ENCODE measurements around the gene UTP15. TPM values are rescaled to one million over a fixed set of nuclear protein-coding genes. Genes with fewer than 3 reads are reported as not detected.

The UTP15 gene
- polyA plus RNA-seq (2012; ENCODE audit: missing spikeins): 17.1 TPM

GRCh38 chr5:73565139-73565968 is at the start of gene UTP15, which contains the start of gene ANKRA2:
Gene UTP15, plus strand, starts transcription at chr5:73565743. Its CDS starts 1,602 bp downstream, at chr5:73567345.
Gene ANKRA2, minus strand, starts transcription at chr5:73565639. Its CDS starts 2,758 bp downstream, at chr5:73562881.
- DNase-seq (ENCODE audit: insufficient read length): peak; percentile 46
- peak; percentile 99 for FAIRE-seq
- TF ChIP-seq POLR2A (IDR thresholded peaks at IDR 0.05; ENCODE audit: low read depth, low read length) (peak; percentile 82; the same call in 1 of the 2 replicates), POLR2AphosphoS5 (IDR thresholded peaks at IDR 0.05; ENCODE audit: low read depth, low read length) (peak; percentile 81), TAF1 (IDR thresholded peaks at IDR 0.05; ENCODE audit: borderline replicate concordance, low read depth, low read length) (peak; percentile 54; the same call in 1 of the 2 replicates)

- FAIRE-seq: peak; percentile 96
- DNase-seq (ENCODE audit: insufficient read length): peak; percentile 56
- TF ChIP-seq POLR2AphosphoS5 (IDR thresholded peaks at IDR 0.05; ENCODE audit: low read depth, low read length) (no peak), TAF1 (IDR thresholded peaks at IDR 0.05; ENCODE audit: borderline replicate concordance, low read depth, low read length) (no peak), POLR2A (IDR thresholded peaks at IDR 0.05; ENCODE audit: low read depth, low read length) (no peak)
Measured at GRCh38 chr5:73519531-73520283, 45.8 kb upstream of the UTP15 start.

DNA sequence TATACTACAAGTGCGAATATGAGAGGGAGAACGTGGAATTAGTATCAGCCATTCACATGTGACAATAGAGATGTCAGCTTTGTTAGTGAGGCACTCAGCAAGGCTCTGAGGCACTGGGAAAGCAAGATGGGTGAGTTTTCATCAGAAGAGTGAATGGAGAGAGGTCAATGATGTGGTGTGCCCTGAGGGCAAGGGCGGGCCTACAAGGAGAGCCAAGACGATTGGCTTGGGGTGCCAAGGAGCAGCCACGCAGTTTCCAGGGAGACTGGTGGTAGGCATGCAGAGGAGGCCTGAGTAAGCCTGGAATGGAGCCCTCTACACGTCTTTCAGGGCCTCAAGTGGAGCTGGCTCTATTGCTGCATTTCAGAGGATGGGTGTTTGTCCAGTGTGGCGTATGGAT is 42.6 kb upstream of the UTP15 start:
- no peak for DNase-seq (ENCODE audit: insufficient read length)
- FAIRE-seq: no peak
- TF ChIP-seq TAF1 (IDR thresholded peaks at IDR 0.05; ENCODE audit: borderline replicate concordance, low read depth, low read length) (no peak), POLR2AphosphoS5 (IDR thresholded peaks at IDR 0.05; ENCODE audit: low read depth, low read length) (no peak), POLR2A (IDR thresholded peaks at IDR 0.05; ENCODE audit: low read depth, low read length) (no peak)

DNA sequence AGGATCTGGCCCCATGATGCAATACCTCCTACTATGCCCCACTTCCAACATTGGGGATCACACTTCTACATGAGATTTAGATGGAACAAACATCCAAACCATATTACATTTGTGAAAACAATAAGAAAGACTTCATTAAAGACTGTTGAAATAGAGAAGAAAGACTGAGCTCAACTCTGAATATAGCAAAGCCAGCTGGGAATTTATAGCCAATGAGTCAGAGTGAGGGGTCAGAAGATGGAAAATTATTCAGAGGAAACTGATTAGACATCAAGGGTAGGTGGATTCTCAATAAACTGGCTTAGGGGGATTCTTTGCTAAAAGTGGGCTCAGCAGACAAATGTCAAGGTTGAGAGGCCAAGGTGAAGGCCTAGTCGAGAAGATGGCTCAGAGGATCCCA is 41.7 kb upstream of the UTP15 start:
- TF ChIP-seq TAF1 (IDR thresholded peaks at IDR 0.05; ENCODE audit: borderline replicate concordance, low read depth, low read length) (no peak), POLR2A (IDR thresholded peaks at IDR 0.05; ENCODE audit: low read depth, low read length) (no peak), POLR2AphosphoS5 (IDR thresholded peaks at IDR 0.05; ENCODE audit: low read depth, low read length) (no peak)
- DNase-seq (ENCODE audit: insufficient read length) (no peak), FAIRE-seq (no peak)

DNA sequence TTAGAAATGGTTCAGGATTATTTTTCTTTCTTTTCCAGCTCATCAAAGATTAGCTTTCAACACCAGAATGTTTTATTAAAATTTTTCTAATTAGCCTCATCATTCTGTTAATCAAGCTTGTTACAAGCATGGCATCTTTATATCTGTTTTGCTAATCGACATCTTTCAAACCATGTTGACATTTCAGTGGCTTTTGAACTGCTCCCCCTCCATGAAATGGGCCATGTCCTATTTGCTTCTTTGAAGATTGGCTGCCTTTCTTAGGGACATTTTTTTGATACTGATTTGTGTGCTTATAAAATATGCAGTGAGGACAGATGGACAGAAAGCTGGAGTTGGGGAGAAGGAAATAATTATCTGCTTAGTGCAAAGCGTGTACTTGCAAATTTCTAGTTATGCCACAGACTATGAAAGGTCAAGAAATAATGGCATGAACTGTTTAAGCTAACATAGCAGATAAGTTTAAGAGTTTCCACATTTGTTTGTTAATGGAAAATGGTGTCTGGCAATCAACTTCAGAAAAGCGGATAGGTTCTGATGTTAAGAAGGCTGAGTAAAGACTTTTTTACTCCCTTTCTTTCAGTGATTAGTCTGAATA is 39.8 kb upstream of the UTP15 start:
- TF ChIP-seq POLR2AphosphoS5 (IDR thresholded peaks at IDR 0.05; ENCODE audit: low read depth, low read length): no peak
- no peak for TF ChIP-seq POLR2A (IDR thresholded peaks at IDR 0.05; ENCODE audit: low read depth, low read length)
- no peak for TF ChIP-seq TAF1 (IDR thresholded peaks at IDR 0.05; ENCODE audit: borderline replicate concordance, low read depth, low read length)
- FAIRE-seq (no peak), DNase-seq (ENCODE audit: insufficient read length) (no peak)

DNA sequence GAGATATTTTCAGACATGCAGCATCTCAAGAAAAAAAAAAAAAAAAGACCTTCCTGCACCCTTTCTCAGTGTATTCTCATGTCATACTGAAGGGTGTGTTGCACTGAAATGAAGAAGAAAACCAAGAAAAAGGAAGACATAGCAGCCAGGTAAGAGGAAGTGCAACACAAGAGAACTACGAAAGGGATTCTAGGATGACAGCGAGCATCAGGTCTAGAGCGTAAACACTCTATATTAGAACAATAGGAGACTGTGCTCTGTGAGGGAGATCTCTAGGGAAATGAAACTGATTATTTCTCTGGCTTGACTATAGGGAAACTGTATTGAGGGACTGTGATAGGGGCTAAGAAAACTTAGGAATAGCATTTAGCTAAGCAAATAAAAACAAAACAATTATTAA is 37.3 kb upstream of the UTP15 start:
- DNase-seq (ENCODE audit: insufficient read length) (no peak), FAIRE-seq (no peak)
- TF ChIP-seq POLR2AphosphoS5 (IDR thresholded peaks at IDR 0.05; ENCODE audit: low read depth, low read length): no peak
- no peak for TF ChIP-seq TAF1 (IDR thresholded peaks at IDR 0.05; ENCODE audit: borderline replicate concordance, low read depth, low read length)
- TF ChIP-seq POLR2A (IDR thresholded peaks at IDR 0.05; ENCODE audit: low read depth, low read length): no peak

DNA sequence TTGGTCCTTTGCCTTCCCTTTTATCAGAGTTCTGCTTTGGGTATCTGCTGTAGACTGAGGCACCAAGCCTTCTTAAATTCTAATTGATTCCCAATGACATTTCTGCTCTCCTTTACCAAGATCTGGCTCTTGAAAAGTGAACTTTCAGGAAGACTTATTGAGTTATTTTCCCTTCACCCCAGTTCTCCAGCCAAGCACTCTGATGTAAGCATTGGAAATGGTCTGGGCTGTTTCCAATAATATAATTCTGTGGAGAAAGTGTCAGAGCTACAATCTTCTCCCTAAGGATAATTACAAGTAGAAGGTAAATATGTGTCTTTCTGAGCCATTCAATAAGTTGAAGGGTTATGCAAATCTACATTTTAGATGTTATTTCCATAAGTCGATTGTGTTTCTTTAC is 36.5 kb upstream of the UTP15 start:
- no peak for TF ChIP-seq TAF1 (IDR thresholded peaks at IDR 0.05; ENCODE audit: borderline replicate concordance, low read depth, low read length)
- TF ChIP-seq POLR2A (IDR thresholded peaks at IDR 0.05; ENCODE audit: low read depth, low read length): no peak
- TF ChIP-seq POLR2AphosphoS5 (IDR thresholded peaks at IDR 0.05; ENCODE audit: low read depth, low read length): no peak
- no peak for DNase-seq (ENCODE audit: insufficient read length)
- no peak for FAIRE-seq

GRCh38 chr5:73531356-73531755 is 34.2 kb upstream of the UTP15 start:
- DNase-seq (ENCODE audit: insufficient read length) (no peak), FAIRE-seq (no peak)
- TF ChIP-seq POLR2AphosphoS5 (IDR thresholded peaks at IDR 0.05; ENCODE audit: low read depth, low read length) (no peak), POLR2A (IDR thresholded peaks at IDR 0.05; ENCODE audit: low read depth, low read length) (no peak), TAF1 (IDR thresholded peaks at IDR 0.05; ENCODE audit: borderline replicate concordance, low read depth, low read length) (no peak)

DNA sequence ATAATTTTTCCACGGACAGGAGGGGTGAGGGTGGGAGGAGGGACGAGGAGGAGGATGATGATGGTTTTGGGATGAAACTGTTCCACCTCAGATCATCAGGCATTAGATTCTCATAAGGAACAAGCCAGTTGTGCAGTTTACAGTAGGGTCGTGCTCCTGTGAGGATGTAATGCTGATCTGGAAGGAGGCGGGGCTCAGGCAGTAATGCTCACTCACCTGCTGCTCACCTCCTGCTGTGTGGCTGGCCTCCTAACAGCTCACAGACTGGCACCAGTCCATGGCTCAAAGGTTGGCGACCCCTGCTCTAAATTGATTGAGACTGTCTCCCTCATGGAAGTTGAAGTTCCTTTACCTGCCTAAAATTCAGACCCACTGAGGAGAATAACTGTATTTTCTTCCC is 33.3 kb upstream of the UTP15 start:
- TF ChIP-seq POLR2A (IDR thresholded peaks at IDR 0.05; ENCODE audit: low read depth, low read length): no peak
- no peak for TF ChIP-seq TAF1 (IDR thresholded peaks at IDR 0.05; ENCODE audit: borderline replicate concordance, low read depth, low read length)
- no peak for TF ChIP-seq POLR2AphosphoS5 (IDR thresholded peaks at IDR 0.05; ENCODE audit: low read depth, low read length)
- FAIRE-seq: no peak
- no peak for DNase-seq (ENCODE audit: insufficient read length)

- no peak for FAIRE-seq
- TF ChIP-seq POLR2A (IDR thresholded peaks at IDR 0.05; ENCODE audit: low read depth, low read length) (no peak), POLR2AphosphoS5 (IDR thresholded peaks at IDR 0.05; ENCODE audit: low read depth, low read length) (no peak), TAF1 (IDR thresholded peaks at IDR 0.05; ENCODE audit: borderline replicate concordance, low read depth, low read length) (no peak)
- DNase-seq (ENCODE audit: insufficient read length): no peak
Measured at GRCh38 chr5:73534011-73534644, 31.4 kb upstream of the UTP15 start.

GRCh38 chr5:73534971-73535370 is 30.6 kb upstream of the UTP15 start:
- DNase-seq (ENCODE audit: insufficient read length) (no peak), FAIRE-seq (no peak)
- TF ChIP-seq POLR2A (IDR thresholded peaks at IDR 0.05; ENCODE audit: low read depth, low read length): no peak
- TF ChIP-seq POLR2AphosphoS5 (IDR thresholded peaks at IDR 0.05; ENCODE audit: low read depth, low read length): no peak
- TF ChIP-seq TAF1 (IDR thresholded peaks at IDR 0.05; ENCODE audit: borderline replicate concordance, low read depth, low read length): no peak
